HepG2 (cell line): ENCODE data around the gene ATRN. TPM values are rescaled to one million over a fixed set of nuclear protein-coding genes. Genes with fewer than 3 reads are reported as not detected.

Experiments
- BRD4 ChIP-seq: sonication (generic); formaldehyde crosslinking; IDR thresholded peaks from 2 replicates; pipeline ENCODE4 v1.4.0; 2020; ENCODE audit warnings: missing genetic modification reagents
- DMAP1 ChIP-seq: IDR thresholded peaks from 2 replicates; pipeline ENCODE4 v1.6.1; 2016
- GPN1 ChIP-seq: sonication (generic); formaldehyde crosslinking; IDR thresholded peaks from 2 replicates; pipeline ENCODE4 v1.5.1; 2020; ENCODE audit warnings: missing genetic modification reagents, borderline replicate concordance
- HOXD1 ChIP-seq: sonication (generic); formaldehyde crosslinking; IDR thresholded peaks from 2 replicates; pipeline ENCODE4 v1.5.0; 2020; ENCODE audit warnings: missing genetic modification reagents
- KDM5B ChIP-seq: sonication (generic); formaldehyde crosslinking; IDR thresholded peaks from 2 replicates; pipeline ENCODE4 v1.4.0; 2020; ENCODE audit warnings: missing genetic modification reagents, mild to moderate bottlenecking, borderline replicate concordance
- MED13 ChIP-seq: sonication (generic); formaldehyde crosslinking; IDR thresholded peaks from 2 replicates; pipeline ENCODE4 v1.5.0; 2020; ENCODE audit warnings: missing genetic modification reagents
- NCOA1 ChIP-seq: sonication (generic); formaldehyde crosslinking; IDR thresholded peaks from 2 replicates; pipeline ENCODE4 v1.9.0; 2021; ENCODE audit warnings: missing genetic modification reagents
- PHB2 ChIP-seq: fragments of 450-650 bp; IDR thresholded peaks from 2 replicates; pipeline ENCODE4 v1.6.1; 2018; ENCODE audit not compliant: partially characterized antibody
- RBAK ChIP-seq: sonication (generic); formaldehyde crosslinking; IDR thresholded peaks from 2 replicates; pipeline ENCODE4 v1.5.1; 2020; ENCODE audit warnings: mild to moderate bottlenecking, missing genetic modification reagents
- SALL1 ChIP-seq: sonication (generic); formaldehyde crosslinking; IDR thresholded peaks from 2 replicates; pipeline ENCODE4 v1.8.0; 2022; ENCODE audit warnings: mild to moderate bottlenecking, missing genetic modification reagents
- STAT5B ChIP-seq: sonication (generic); formaldehyde crosslinking; IDR thresholded peaks from 2 replicates; pipeline ENCODE4 v1.4.0; 2020; ENCODE audit warnings: missing genetic modification reagents
- YEATS4 ChIP-seq: sonication (generic); formaldehyde crosslinking; IDR thresholded peaks from 2 replicates; pipeline ENCODE4 v1.4.0; 2020; ENCODE audit warnings: missing genetic modification reagents, borderline replicate concordance
- ZNF225 ChIP-seq: sonication (generic); formaldehyde crosslinking; IDR thresholded peaks from 2 replicates; pipeline ENCODE4 v1.4.0; 2020; ENCODE audit warnings: mild to moderate bottlenecking, missing genetic modification reagents
- ZNF30 ChIP-seq: sonication (generic); formaldehyde crosslinking; IDR thresholded peaks from 2 replicates; pipeline ENCODE4 v1.5.0; 2020; ENCODE audit warnings: mild to moderate bottlenecking, missing genetic modification reagents
- ZNF562 ChIP-seq: sonication (generic); formaldehyde crosslinking; IDR thresholded peaks from 2 replicates; pipeline ENCODE4 v1.8.0; 2022; ENCODE audit warnings: missing genetic modification reagents, borderline replicate concordance
- polyA plus RNA-seq, 8 experiments: library from polyadenylated mRNA; depleted of rRNA in 3 of 8; stranded (reverse) in 7 of 8; unstranded in 1 of 8; fragments of >200 nt; fragmentation: Illumina TruSeq in 4 of 8; extraction: Trizol in 4 of 8; gene quantifications; 2 replicates each; pipeline versions ENCODE4 v1.2.1 to v1.2.3, GENCODE V29; 2011 to 2016; ENCODE audit warnings: low read depth in 4 of 8, missing spikeins in 1 of 8, mixed read lengths in 1 of 8; ENCODE audit not compliant: insufficient read depth in 1 of 8
- total RNA-seq, 5 experiments: library from RNA; depleted of rRNA; stranded (reverse); fragments of >200 nt; fragmentation: Illumina TruSeq; extraction: Trizol; gene quantifications; 2 replicates each; pipeline ENCODE4 v1.2.3, GENCODE V29; 2016; ENCODE audit warnings: low read depth in 1 of 5
- TF ChIP-seq, protein P1 (sequence below): sonication (generic); formaldehyde crosslinking; conservative IDR thresholded peaks from 2 replicates; pipeline ENCODE4 v1.4.0; 2020; ENCODE audit warnings: missing genetic modification reagents
- TF ChIP-seq, protein P2 (sequence below): sonication (generic); formaldehyde crosslinking; IDR thresholded peaks from 2 replicates; pipeline ENCODE4 v1.5.1; 2020; ENCODE audit warnings: missing genetic modification reagents, mild to moderate bottlenecking, borderline replicate concordance
- TF ChIP-seq, protein P3 (sequence below): sonication (generic); formaldehyde crosslinking; IDR thresholded peaks from 2 replicates; pipeline ENCODE4 v1.4.0; 2020; ENCODE audit warnings: missing genetic modification reagents
- TF ChIP-seq, protein P4 (sequence below): sonication (generic); formaldehyde crosslinking; IDR thresholded peaks from 2 replicates; pipeline ENCODE4 v1.8.0; 2022; ENCODE audit warnings: mild to moderate bottlenecking, missing genetic modification reagents, moderate library complexity
- TF ChIP-seq, protein P5 (sequence below): IDR thresholded peaks from 2 replicates; pipeline ENCODE4 v1.6.1; 2016; ENCODE audit warnings: control low read depth
- TF ChIP-seq, protein P6 (sequence below): sonication (generic); formaldehyde crosslinking; IDR thresholded peaks from 2 replicates; pipeline ENCODE4 v1.9.0; 2021; ENCODE audit warnings: missing genetic modification reagents, mild to moderate bottlenecking, borderline replicate concordance

ATRN gene
- total and polyA plus RNA-seq, 2 of the 13 experiments (the other 11 are each of a cell fraction or from before 2014, with no cell fraction given): 44.2 to 81.1 TPM

DNA sequence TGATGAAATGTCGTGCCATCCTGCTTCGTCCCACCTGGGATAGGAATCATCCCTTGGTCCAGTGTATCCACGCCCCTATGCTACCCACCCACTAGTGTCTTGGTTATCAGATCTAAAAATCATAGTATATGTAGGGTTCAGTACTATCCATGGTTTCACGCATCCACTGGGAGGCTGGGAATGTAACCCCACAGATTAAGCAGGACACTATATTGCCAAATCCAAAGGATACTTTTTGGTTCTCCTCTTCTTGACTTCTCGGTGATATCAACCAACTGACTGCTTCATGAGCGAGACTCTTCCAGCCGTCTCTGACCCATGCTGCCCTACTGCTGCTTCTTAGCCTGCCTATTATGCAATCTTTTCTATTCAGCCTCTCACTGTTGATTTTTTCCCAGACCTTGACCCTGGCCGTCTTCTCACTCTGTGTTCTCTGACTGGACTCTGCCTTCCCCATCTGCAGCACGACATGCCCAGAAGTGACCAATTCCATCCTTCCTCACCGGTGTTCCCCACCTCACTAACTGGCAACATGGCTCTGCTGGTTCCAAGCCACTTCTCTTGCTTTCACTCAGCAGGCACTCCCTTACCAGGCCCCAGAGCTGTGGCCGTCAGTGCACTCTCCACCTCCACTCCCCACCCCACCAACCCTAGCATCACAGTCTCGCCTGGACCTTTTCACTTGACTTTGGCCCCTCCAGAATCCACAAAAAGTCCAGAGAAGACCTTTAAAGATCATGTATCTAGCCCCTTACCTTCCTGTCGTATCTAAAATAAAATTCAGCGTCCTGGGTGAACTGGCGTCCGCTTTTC lies 157.9 kb downstream of the ATRN start (continued):
- TF ChIP-seq, protein P1, sequence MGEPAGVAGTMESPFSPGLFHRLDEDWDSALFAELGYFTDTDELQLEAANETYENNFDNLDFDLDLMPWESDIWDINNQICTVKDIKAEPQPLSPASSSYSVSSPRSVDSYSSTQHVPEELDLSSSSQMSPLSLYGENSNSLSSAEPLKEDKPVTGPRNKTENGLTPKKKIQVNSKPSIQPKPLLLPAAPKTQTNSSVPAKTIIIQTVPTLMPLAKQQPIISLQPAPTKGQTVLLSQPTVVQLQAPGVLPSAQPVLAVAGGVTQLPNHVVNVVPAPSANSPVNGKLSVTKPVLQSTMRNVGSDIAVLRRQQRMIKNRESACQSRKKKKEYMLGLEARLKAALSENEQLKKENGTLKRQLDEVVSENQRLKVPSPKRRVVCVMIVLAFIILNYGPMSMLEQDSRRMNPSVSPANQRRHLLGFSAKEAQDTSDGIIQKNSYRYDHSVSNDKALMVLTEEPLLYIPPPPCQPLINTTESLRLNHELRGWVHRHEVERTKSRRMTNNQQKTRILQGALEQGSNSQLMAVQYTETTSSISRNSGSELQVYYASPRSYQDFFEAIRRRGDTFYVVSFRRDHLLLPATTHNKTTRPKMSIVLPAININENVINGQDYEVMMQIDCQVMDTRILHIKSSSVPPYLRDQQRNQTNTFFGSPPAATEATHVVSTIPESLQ (CRISPR knock-in tag): no peak
- TF ChIP-seq, protein P2, sequence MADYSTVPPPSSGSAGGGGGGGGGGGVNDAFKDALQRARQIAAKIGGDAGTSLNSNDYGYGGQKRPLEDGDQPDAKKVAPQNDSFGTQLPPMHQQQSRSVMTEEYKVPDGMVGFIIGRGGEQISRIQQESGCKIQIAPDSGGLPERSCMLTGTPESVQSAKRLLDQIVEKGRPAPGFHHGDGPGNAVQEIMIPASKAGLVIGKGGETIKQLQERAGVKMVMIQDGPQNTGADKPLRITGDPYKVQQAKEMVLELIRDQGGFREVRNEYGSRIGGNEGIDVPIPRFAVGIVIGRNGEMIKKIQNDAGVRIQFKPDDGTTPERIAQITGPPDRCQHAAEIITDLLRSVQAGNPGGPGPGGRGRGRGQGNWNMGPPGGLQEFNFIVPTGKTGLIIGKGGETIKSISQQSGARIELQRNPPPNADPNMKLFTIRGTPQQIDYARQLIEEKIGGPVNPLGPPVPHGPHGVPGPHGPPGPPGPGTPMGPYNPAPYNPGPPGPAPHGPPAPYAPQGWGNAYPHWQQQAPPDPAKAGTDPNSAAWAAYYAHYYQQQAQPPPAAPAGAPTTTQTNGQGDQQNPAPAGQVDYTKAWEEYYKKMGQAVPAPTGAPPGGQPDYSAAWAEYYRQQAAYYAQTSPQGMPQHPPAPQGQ (CRISPR knock-in tag): no peak
- TF ChIP-seq YEATS4 (peak; percentile 52; the same call in 1 of the 2 replicates), KDM5B (CRISPR knock-in tag) (peak; percentile 38; the same call in 1 of the 2 replicates), SALL1 (CRISPR knock-in tag) (peak; percentile 96), MED13 (CRISPR knock-in tag) (0 out of 2 replicates have a peak, but pooled peaks have one; percentile 19), ZNF30 (CRISPR knock-in tag) (no peak), STAT5B (CRISPR knock-in tag) (no peak), NCOA1 (CRISPR knock-in tag) (0 out of 2 replicates have a peak, but pooled peaks have one; percentile 59), RBAK (CRISPR knock-in tag) (0 out of 2 replicates have a peak, but pooled peaks have one; percentile 20), GPN1 (CRISPR knock-in tag) (no peak), ZNF562 (CRISPR knock-in tag) (no peak), DMAP1 (CRISPR knock-in tag) (no peak), ZNF225 (no peak), HOXD1 (peak; percentile 79; the same call in 1 of the 2 replicates), PHB2 (no peak), BRD4 (CRISPR knock-in tag) (no peak)
- TF ChIP-seq, protein P3, sequence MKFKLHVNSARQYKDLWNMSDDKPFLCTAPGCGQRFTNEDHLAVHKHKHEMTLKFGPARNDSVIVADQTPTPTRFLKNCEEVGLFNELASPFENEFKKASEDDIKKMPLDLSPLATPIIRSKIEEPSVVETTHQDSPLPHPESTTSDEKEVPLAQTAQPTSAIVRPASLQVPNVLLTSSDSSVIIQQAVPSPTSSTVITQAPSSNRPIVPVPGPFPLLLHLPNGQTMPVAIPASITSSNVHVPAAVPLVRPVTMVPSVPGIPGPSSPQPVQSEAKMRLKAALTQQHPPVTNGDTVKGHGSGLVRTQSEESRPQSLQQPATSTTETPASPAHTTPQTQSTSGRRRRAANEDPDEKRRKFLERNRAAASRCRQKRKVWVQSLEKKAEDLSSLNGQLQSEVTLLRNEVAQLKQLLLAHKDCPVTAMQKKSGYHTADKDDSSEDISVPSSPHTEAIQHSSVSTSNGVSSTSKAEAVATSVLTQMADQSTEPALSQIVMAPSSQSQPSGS (CRISPR knock-in tag): peak; percentile 83
- TF ChIP-seq, protein P4, sequence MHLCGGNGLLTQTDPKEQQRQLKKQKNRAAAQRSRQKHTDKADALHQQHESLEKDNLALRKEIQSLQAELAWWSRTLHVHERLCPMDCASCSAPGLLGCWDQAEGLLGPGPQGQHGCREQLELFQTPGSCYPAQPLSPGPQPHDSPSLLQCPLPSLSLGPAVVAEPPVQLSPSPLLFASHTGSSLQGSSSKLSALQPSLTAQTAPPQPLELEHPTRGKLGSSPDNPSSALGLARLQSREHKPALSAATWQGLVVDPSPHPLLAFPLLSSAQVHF: no peak
- TF ChIP-seq, protein P5, sequence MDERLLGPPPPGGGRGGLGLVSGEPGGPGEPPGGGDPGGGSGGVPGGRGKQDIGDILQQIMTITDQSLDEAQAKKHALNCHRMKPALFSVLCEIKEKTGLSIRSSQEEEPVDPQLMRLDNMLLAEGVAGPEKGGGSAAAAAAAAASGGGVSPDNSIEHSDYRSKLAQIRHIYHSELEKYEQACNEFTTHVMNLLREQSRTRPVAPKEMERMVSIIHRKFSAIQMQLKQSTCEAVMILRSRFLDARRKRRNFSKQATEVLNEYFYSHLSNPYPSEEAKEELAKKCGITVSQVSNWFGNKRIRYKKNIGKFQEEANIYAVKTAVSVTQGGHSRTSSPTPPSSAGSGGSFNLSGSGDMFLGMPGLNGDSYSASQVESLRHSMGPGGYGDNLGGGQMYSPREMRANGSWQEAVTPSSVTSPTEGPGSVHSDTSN (CRISPR knock-in tag): no peak
- TF ChIP-seq, protein P6, sequence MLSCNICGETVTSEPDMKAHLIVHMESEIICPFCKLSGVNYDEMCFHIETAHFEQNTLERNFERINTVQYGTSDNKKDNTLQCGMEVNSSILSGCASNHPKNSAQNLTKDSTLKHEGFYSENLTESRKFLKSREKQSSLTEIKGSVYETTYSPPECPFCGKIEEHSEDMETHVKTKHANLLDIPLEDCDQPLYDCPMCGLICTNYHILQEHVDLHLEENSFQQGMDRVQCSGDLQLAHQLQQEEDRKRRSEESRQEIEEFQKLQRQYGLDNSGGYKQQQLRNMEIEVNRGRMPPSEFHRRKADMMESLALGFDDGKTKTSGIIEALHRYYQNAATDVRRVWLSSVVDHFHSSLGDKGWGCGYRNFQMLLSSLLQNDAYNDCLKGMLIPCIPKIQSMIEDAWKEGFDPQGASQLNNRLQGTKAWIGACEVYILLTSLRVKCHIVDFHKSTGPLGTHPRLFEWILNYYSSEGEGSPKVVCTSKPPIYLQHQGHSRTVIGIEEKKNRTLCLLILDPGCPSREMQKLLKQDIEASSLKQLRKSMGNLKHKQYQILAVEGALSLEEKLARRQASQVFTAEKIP (CRISPR knock-in tag): no peak
